GM12875 (cell line): ENCODE data around the gene RTN4R.
"Not testable (repeated sequence)": the region's sequence is repeated elsewhere in the genome, so short reads cannot be mapped to it uniquely, and the experiment has no call there.

Source experiments
- H3K4me3 ChIP-seq: one replicate; pipeline ENCODE4 v1.5.1; 2011; ENCODE audit warnings: low read depth, low read length, control low read depth
- TF ChIP-seq, protein P1 (sequence below): IDR thresholded peaks from 2 replicates; pipeline ENCODE4 v1.5.1; 2011; ENCODE audit warnings: low read depth, mild to moderate bottlenecking, control low read depth, inconsistent platforms, low read length, moderate library complexity, borderline replicate concordance; ENCODE audit not compliant: insufficient read depth

Gene RTN4R

DNA sequence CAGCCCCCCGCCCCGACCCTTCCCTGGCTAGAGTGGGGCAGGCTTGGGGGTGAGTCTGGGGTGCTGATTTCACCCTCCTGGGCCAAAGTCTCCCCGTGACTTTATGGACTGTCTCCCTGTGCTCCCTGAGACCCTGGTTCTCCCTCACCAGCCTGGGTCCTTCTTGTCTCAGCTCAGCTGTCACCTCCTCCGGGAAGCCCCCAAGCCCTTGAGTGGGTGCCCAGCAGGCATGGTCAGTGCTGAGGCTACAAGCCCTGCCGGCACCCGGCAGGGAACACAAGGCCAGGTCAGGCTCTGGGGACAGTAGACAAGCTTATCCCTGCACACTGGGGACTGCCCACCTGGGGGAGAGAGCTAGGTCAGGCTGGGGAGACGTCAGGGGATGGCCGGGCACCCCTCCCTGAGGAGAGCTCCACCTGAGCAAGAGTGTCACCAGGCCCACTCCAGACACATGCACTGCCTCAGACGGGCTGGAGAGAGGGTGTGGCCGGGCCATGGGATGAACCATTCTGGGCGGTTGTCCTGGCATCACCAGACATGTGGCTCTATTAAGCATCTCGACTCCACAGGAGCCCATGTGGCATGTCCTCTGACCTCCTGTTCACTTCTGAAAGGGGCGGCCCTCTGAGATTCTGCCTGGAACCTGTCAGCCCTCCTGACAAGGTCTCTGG, 22.6 kb upstream of the RTN4R start:
- H3K4me3 ChIP-seq = no peak overlapping the region
- TF ChIP-seq, protein P1, sequence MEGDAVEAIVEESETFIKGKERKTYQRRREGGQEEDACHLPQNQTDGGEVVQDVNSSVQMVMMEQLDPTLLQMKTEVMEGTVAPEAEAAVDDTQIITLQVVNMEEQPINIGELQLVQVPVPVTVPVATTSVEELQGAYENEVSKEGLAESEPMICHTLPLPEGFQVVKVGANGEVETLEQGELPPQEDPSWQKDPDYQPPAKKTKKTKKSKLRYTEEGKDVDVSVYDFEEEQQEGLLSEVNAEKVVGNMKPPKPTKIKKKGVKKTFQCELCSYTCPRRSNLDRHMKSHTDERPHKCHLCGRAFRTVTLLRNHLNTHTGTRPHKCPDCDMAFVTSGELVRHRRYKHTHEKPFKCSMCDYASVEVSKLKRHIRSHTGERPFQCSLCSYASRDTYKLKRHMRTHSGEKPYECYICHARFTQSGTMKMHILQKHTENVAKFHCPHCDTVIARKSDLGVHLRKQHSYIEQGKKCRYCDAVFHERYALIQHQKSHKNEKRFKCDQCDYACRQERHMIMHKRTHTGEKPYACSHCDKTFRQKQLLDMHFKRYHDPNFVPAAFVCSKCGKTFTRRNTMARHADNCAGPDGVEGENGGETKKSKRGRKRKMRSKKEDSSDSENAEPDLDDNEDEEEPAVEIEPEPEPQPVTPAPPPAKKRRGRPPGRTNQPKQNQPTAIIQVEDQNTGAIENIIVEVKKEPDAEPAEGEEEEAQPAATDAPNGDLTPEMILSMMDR = no peak

DNA sequence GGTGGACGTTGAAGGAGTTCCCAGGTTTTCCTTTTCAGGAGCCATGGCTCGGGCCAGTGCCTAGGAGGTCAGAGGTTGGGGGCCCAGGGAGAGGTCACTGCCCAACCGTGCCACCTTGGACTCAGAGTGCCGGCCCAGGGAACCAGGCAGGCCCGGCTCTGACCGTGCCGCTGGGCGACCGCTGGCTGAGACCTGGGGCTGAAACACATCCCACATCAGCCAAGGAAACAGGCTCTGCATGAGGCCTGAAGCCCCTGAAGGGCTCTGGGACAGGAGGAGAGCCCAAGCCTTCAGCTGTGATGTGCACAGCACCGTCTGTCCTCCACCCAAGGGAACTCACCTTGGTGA, 21.9 kb upstream of the RTN4R start:
- no peak overlapping the region for H3K4me3 ChIP-seq
- TF ChIP-seq, protein P1 = no peak

DNA sequence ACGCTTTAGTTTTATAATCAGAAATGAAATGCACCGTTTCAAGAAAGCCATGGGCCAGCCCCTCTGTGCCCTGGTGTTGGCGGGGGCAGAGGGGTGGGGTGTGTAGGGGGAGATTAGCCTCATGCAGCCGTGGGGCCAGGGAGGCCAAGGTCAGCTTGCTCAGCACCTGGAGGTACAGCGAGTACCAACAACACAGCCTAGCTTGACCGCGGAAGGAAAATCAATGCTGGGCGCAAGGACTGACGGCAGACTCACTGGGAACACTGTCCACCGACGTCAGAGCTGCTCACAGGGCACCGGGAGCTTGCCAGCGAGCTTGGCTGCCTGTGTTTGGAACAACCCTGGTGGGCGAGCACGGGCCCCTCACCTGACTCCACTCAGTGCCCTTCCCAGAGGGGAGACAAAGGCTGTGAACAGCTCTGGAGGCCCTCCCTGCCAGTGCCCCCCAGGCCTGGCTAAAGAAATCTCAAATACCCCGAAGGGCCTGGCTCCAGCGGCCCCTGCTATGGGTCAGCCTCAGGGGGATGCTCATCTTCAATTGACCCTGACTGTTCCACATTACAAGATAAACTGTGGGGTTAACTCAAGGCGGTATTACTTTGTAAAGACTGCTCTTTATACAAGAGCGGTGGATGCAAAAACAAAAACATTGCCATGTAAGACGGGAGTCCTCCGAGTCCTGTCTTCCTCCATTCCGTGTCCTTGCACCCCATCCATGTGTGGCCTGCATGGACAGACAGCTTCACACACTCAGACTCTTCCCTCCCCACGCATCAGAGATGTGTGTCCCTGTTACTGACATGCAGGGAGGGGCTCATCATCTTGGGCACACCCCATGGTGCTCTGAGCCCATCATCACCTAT, 21.3 kb upstream of the RTN4R start:
- not testable (repeated sequence) for H3K4me3 ChIP-seq

DNA sequence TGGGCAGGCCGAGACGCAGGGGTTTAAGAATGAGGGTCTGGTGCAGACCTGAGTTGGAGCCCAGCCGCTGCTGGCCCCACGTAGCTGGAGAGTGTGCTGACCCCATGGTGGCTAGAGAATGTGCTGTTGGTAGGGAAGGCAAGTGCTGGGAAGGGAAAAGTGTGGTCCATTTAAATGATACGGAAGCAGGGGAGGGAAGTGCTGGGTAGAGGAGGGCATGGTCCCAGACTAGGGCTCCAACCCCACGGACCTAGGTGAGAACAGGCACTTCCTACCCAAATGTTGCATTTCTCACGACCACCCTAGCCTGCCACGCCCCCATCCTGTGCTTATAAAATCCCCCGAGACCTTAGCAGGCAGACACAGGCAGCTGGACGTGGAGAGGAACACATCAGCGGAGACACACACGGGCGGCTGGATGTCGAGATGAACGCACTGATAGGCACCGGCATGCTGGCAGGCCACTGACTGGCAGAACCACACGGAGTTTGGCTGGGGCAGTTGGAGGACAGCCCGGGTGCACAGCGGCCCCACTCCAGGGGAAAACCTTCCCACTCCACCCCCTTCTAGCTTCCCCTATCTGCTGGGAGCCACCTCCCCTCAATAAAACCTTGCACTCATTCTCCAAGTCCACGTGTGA, 18.8 kb upstream of the RTN4R start:
- H3K4me3 ChIP-seq = not testable (repeated sequence)

DNA sequence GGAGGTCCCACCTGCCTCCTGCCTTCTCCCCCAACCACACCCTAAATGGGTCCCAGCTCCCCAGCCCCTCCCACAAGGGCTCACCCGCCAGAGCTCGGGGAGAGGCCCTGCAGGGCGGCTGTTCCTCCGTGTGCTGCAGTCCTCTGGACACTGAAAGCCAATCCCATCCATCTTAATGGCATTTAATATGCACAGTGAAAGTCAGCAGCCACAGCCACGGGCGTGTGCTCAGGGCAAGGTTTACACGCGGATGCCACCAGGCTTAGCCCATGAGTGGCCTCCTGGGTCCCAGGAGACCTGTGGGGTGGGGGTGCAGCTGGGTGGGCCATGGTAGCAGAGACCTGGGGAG, 18.2 kb upstream of the RTN4R start:
- not testable (repeated sequence) for H3K4me3 ChIP-seq

DNA sequence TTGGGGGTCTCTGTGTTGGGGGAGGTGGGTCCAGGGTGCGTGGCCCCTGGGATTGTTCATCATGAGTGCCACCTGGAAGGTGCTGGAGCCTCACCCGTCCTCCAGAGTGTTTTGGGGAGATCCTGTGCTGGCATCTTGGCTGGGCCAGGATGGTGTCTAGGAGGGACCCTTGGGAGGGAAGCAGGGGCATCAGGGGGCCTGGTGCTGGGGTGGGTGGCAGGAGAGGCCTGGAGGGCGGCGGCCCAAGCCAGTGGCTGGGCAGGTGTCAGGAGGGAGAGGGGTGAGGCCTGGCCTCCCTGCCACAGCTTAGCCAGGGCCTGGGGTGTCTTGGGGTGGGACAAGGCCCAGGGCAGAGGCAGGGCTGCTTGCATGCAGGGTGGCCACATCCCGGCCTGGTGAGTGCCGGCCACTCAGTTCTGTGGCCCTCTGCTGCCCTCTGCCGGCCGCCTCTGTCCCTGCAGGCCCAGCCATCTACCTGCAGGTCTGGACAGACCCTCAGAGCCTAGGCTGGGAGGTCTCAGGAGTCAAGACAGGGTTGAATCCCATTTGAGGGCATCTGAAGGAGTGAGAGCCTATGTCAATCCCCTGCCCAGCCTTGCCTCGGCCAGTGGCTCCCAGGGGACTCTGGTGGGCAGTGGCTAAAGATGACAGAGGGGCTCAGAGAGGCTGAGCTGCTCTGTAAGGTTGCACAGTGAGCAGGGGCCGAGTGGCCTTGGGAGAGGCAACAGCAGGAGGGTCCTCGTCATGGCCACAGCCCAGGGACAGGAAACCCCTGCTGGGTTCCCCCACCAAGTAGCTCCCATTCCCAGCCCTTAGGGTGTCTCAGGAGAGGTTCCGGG, 17.6 kb upstream of the RTN4R start:
- TF ChIP-seq, protein P1 = peak; percentile 94
- not testable (repeated sequence) for H3K4me3 ChIP-seq

DNA sequence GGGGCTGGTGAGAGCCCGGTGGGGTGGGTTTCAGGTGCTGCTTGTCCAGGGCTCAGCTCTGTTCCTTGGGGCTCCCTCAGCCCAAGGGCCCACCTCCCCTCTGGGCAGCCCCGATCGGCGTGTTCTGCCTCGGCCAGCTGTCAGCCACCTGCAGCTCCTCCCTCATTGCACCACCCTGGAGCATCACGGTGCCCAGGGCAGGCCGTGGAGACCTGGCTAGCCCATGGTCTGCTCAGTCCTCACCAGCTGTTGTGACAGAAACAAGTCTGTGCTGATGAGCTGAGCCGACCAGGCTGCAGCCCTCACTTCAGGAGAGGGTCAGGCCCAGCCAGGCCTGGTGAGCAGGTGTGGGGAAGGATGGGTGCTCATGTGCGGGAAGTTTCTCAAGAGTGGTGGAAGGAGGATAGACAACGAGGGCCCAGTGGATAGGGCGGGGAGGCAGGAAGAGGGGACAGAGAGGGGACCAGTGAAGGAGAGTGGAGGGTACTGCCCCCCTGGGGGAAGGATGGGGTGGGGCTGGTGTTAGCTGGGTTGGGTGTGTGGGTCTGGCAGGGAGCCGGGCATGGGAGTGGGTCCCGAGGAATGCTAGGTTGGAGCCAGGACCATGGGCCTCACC, 16.5 kb upstream of the RTN4R start:
- TF ChIP-seq, protein P1 = no peak
- H3K4me3 ChIP-seq = no peak overlapping the region

DNA sequence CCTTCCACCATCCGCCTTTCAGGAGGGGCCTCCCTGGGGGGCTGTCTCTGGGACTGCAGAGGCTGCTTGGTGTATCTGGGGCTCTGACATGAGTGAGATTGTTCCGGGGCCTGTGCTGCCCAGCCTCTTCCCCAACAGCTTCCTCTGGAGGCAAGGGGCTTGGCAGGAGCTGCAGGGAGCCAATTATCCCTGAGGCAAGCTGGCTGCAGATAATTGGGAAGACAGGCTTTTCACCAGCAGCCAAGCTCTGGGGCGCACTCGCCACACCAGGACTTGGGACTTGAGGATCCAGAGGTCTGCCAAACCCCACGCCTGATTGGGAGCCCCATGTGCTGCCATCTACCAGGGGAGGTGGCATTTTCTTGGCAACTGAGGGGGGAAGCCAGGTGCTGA, 15.6 kb upstream of the RTN4R start:
- TF ChIP-seq, protein P1 = no peak

More for the DNA sequence above, 15.6 kb upstream of the RTN4R start:
- no peak overlapping the region for H3K4me3 ChIP-seq
